ENCODE measurements around the gene KLF4. TPM values are rescaled to one million over a fixed set of nuclear protein-coding genes. Genes with fewer than 3 reads are reported as not detected.

The KLF4 gene
- total and polyA plus RNA-seq, 12 donors: 16.7 to 62.2 (median 28.9) TPM

DNA sequence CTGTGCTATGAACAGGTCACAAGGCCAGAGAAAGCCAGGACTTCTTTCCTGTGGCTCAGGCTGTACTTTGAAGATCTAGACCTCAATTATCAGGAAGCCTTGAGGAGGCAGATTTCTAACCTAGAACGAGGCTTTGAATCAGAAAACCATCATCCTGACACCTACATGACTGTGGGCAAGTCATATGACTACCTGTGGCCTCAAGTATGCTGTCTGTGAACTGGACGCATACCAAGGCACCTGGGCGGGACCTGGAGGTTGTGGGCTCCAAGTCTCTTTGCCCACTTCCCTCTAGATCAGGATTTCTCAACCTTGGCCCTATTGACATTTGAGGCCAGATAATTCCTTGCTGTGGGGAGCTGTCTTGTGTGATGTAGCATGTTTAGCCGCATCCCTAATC lies 42.5 kb downstream of the KLF4 start:
- H3K27ac ChIP-seq: no peak overlapping the region
- H3K27me3 ChIP-seq: no peaks in the 10 kb centered on the region
- no peak overlapping the region for H3K4me3 ChIP-seq
- DNase-seq (no peak), ATAC-seq (no peak)
- intact Hi-C loops (cut with DNase I): no loop called here
- 89 to 92% methylated on average over 4 of the region's 4 CpGs for WGBS, 2 donors
- no peaks in the 10 kb centered on the region for H3K9me3 ChIP-seq
- TF ChIP-seq, protein P1, sequence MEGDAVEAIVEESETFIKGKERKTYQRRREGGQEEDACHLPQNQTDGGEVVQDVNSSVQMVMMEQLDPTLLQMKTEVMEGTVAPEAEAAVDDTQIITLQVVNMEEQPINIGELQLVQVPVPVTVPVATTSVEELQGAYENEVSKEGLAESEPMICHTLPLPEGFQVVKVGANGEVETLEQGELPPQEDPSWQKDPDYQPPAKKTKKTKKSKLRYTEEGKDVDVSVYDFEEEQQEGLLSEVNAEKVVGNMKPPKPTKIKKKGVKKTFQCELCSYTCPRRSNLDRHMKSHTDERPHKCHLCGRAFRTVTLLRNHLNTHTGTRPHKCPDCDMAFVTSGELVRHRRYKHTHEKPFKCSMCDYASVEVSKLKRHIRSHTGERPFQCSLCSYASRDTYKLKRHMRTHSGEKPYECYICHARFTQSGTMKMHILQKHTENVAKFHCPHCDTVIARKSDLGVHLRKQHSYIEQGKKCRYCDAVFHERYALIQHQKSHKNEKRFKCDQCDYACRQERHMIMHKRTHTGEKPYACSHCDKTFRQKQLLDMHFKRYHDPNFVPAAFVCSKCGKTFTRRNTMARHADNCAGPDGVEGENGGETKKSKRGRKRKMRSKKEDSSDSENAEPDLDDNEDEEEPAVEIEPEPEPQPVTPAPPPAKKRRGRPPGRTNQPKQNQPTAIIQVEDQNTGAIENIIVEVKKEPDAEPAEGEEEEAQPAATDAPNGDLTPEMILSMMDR (IDR thresholded peaks at IDR 0.05): no peak
- no peaks in the 10 kb centered on the region for H3K4me1 ChIP-seq
- no peaks in the 10 kb centered on the region for H3K36me3 ChIP-seq

DNA sequence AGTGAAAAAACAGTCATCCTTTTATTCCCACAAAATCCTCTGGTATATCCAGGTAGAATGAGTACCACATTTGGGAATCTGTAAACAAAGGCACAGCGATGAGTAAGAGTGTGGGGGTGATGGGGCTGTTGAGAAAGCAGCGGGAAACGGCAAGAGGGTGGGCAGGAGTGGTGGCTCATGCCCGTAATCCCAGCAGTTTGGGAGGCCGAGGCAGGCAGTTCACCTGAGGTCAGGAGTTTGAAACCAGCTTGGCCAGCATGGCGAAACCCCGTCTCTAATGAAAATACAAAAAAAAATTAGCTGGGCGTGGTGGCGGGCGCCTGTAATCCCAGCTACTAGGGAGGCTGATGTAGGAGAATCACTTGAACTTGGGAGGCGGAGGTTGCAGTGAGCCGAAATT lies 43.1 kb downstream of the KLF4 start:
- ATAC-seq (no peak), DNase-seq (no peak)
- no peaks in the 10 kb centered on the region for H3K27me3 ChIP-seq
- H3K36me3 ChIP-seq: no peaks in the 10 kb centered on the region
- WGBS, 2 donors: 95 to 96% methylated on average over 12 of the region's 12 CpGs
- H3K4me3 ChIP-seq: no peak overlapping the region
- intact Hi-C loops (cut with DNase I): no loop called here
- TF ChIP-seq, protein P1 (IDR thresholded peaks at IDR 0.05): no peak
- no peaks in the 10 kb centered on the region for H3K9me3 ChIP-seq
- H3K4me1 ChIP-seq: no peaks in the 10 kb centered on the region
- no peak overlapping the region for H3K27ac ChIP-seq

DNA sequence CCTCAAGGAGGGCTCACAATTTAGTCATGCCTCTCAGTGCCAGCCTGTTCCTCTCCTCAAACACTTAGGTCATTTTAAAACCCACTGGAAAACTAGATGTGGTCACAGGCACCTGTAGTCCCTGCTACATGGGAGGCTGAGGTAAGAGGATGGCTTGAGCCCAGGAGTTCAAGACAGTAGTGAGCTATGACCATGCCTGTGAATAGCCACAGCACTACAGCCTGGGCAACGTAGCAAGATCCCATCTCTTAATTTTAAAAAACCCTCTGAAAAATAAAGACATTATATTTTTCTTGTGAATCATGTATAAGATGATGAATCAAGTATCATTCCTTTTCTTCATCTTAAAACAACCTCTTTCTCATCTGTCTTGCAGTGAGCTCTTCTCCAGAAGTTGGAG lies 45.8 kb downstream of the KLF4 start:
- no peaks in the 10 kb centered on the region for H3K36me3 ChIP-seq
- H3K27me3 ChIP-seq: no peaks in the 10 kb centered on the region
- no peak for ATAC-seq
- H3K4me3 ChIP-seq: no peak overlapping the region
- no peak for DNase-seq
- intact Hi-C loops (cut with DNase I): no loop called here
- TF ChIP-seq, protein P1 (IDR thresholded peaks at IDR 0.05): no peak
- no peak overlapping the region for H3K27ac ChIP-seq
- H3K9me3 ChIP-seq: no peaks in the 10 kb centered on the region
- 83 to 88% methylated on average over 1 of the region's 1 CpG for WGBS, 2 donors
- H3K4me1 ChIP-seq: no peaks in the 10 kb centered on the region

DNA sequence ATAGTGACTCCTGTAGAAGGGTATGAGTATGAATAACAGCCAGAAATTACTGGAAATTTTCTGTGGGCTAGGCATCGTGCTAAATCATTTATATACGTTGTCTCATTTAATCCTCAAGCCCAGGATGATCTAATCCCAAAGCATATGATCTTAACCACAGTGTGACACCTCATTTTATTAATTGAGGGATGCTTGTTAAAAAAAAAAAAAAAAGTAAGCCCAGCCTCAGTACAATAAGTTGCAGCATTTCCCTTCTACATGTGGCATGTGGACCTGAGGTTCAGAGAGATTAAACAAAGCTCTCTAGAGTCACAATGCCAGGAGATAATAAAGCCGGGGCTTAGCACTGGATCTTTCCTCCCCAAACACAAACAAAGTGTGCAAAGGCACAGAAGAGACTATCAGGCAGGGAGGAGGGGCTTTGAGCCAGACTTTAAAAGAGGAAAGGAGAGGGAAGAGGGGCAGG lies 49.5 kb downstream of the KLF4 start:
- H3K4me1 ChIP-seq: no peaks in the 10 kb centered on the region
- H3K4me3 ChIP-seq: no peak overlapping the region
- DNase-seq: no peak
- H3K9me3 ChIP-seq: no peaks in the 10 kb centered on the region
- intact Hi-C loops (cut with DNase I): no loop called here
- 64% methylated on average over 3 of the region's 3 CpGs for WGBS, 2 donors
- TF ChIP-seq, protein P1 (IDR thresholded peaks at IDR 0.05): no peak
- no peak overlapping the region for H3K27ac ChIP-seq
- H3K36me3 ChIP-seq: no peaks in the 10 kb centered on the region
- no peak for ATAC-seq
- H3K27me3 ChIP-seq: no peaks in the 10 kb centered on the region
